ENCODE measurements around the gene WIPF2. TPM values are rescaled to one million over a fixed set of nuclear protein-coding genes. Genes with fewer than 3 reads are reported as not detected.

Gene WIPF2
- 4.9 and 9.6 TPM in 2 replicates for total RNA-seq

GRCh38 chr17:40218740-40219593, at the start of gene WIPF2:
TSS of gene WIPF2 (plus strand) at chr17:40219304. CDS start at chr17:40256460, 37,156 bp downstream.

DNA sequence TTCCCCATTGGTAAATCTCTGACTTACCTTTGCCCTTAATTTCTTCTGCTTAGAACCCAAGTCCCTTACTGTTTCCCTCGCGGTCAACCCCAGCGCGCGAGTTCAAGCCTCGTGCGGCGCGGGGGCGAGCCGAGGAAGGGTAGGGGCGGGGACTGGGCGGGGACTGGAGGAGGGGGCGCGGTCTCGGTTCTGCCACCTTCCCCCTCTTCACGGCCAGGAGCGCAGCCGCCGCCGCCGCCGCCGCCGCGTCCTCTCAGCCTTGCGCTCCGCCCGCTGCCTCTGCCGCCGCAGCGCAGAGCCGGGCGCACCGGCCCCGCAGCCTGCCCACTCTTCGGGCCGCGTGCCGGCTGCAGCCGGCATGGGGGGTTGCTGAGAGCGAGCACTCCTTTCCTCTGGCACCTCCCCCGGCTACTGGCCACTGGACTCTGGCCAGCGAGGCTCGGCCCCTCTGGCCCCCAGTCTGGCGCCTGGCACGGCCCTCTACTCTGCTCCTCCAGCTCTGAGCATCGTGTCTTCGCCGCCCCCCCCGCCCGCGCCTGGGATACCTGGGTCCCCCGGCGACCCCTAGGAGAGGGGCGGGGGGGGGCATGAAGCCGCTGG, 41.7 kb upstream of the WIPF2 start, which contains the start of gene RAPGEFL1:
RAPGEFL1 (plus strand) TSS at position 196 of the 600 bp plus-strand sequence; CDS start at position 588, 392 bp downstream.

DNA sequence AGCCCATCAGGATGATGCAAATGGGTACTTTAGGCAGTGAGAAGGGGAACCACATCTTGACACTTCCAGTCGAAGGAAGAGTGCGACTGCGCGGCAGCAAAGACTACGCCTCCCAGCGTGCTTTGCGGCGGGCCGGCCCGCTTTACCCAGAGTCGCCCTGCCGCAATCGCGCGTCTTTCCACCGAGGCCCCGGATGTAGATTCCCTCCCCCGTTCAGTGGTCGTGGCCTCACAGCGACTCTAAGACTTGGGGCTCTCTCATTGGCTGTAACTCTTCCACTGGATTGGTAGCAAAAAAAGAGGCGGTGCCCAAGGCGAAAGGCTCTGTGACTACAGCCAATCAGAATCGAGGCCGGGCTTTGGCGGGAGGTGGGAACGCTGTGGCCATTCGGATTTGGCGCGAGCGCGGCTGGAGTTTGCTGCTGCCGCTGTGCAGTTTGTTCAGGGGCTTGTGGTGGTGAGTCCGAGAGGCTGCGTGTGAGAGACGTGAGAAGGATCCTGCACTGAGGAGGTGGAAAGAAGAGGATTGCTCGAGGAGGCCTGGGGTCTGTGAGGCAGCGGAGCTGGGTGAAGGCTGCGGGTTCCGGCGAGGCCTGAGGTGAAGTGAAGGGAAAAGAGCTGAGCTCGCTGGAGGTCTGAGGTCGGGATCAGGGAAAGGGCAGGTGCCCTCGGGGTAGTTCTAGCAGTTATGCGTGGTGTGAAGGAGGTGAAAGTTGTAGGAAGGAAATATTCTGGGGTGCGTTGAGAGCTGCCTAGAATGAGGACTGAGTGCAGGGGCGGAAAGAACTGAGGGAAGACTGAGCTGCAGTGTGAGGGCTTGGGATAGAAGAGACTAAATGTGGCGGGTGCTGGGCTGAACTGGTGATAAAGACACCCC, 68.6 kb downstream of the WIPF2 start, which contains the start of gene CDC6:
CDC6 (plus strand) TSS at position 386 of the 876 bp plus-strand sequence. CDS start 1,542 bp downstream, outside the sequence.

GRCh38 chr17:40309031-40309948, 90.2 kb downstream of the WIPF2 start, which contains the start of gene RARA:
TSS of gene RARA (plus strand) at chr17:40309180. CDS start at chr17:40331219, 22,039 bp downstream.

Other genes with a start within 250 kb of the WIPF2 start
- 191 and 226 TPM in 2 replicates for gene PSMD3, start 238.5 kb upstream of the WIPF2 start, total RNA-seq
- 0.18 and 1.7 TPM in 2 replicates for gene CSF3, start 203.9 kb upstream of the WIPF2 start, total RNA-seq
- gene MED24, start 164.9 kb upstream of the WIPF2 start, total RNA-seq: 97.7 and 99.8 TPM in 2 replicates
- gene THRA, start 156.3 kb upstream of the WIPF2 start, total RNA-seq: 23.6 and 33.7 TPM in 2 replicates
- gene NR1D1, start 118.7 kb upstream of the WIPF2 start, total RNA-seq: 4.9 and 5.8 TPM in 2 replicates
- gene MSL1, start 97.3 kb upstream of the WIPF2 start, total RNA-seq: 35.5 and 50.3 TPM in 2 replicates
- gene CASC3, start 78.8 kb upstream of the WIPF2 start, total RNA-seq: 26.2 and 26.4 TPM in 2 replicates
- gene RAPGEFL1, start 41.8 kb upstream of the WIPF2 start, total RNA-seq: 10.3 and 13.5 TPM in 2 replicates
- 13.8 and 16.1 TPM in 2 replicates for gene CDC6, start 68.6 kb downstream of the WIPF2 start, total RNA-seq
- gene RARA, start 89.9 kb downstream of the WIPF2 start, total RNA-seq: 17.7 and 39.2 TPM in 2 replicates
- gene GJD3, start 145.4 kb downstream of the WIPF2 start, total RNA-seq: 0.53 and 2.6 TPM in 2 replicates
- gene TOP2A, start 198.6 kb downstream of the WIPF2 start, total RNA-seq: 82.5 and 96.1 TPM in 2 replicates
- 306 and 313 TPM in 2 replicates for gene IGFBP4, start 224.1 kb downstream of the WIPF2 start, total RNA-seq

Data from myometrial cell (primary cell).